Endodermal cell (in vitro differentiated cells): Measurements from ENCODE around the gene RASSF9. TPM values are rescaled to one million over a fixed set of nuclear protein-coding genes. Genes with fewer than 3 reads are reported as not detected.

ENCODE experiments used
- DNase-seq: peaks from one replicate; pipeline ENCODE4 v3.0.0-alpha.2; 2017
- H3K27ac ChIP-seq: 2 replicates; pipeline ENCODE4 v1.5.1; 2013; ENCODE audit warnings: mild to moderate bottlenecking, low read depth, low read length, moderate library complexity
- H3K27me3 ChIP-seq: 2 replicates; pipeline ENCODE4 v1.6.1; 2013; ENCODE audit warnings: mild to moderate bottlenecking, low read length, moderate library complexity; ENCODE audit not compliant: insufficient read depth, control insufficient read depth, poor library complexity, severe bottlenecking
- H3K36me3 ChIP-seq: 2 replicates; pipeline ENCODE4 v1.7.0; 2013; ENCODE audit warnings: mild to moderate bottlenecking, low read length, moderate library complexity; ENCODE audit not compliant: control insufficient read depth, insufficient read depth
- H3K4me1 ChIP-seq: one replicate; pipeline ENCODE4 v1.7.0; 2013; ENCODE audit warnings: low read length; ENCODE audit not compliant: control insufficient read depth, insufficient read depth
- H3K4me3 ChIP-seq: 2 replicates; pipeline ENCODE4 v1.5.1; 2013; ENCODE audit warnings: mild to moderate bottlenecking, low read length, moderate library complexity
- H3K9ac ChIP-seq: 2 replicates; pipeline ENCODE4 v1.6.1; 2013; ENCODE audit warnings: mild to moderate bottlenecking, low read length, moderate library complexity; ENCODE audit not compliant: poor library complexity, severe bottlenecking; ENCODE audit errors: extremely low read depth
- H3K9me3 ChIP-seq: 2 replicates; pipeline ENCODE4 v1.6.1; 2013; ENCODE audit warnings: mild to moderate bottlenecking, low read length, moderate library complexity; ENCODE audit not compliant: control insufficient read depth
- H3K27ac Mint-ChIP-seq: 2 replicates; pipeline ENCODE4 v1.8.0; 2020; ENCODE audit warnings: mixed read lengths
- H3K27me3 Mint-ChIP-seq: 2 replicates; pipeline ENCODE4 v1.8.0; 2021; ENCODE audit warnings: mild to moderate bottlenecking, mixed read lengths; ENCODE audit not compliant: insufficient read depth
- H3K36me3 Mint-ChIP-seq: 2 replicates; pipeline ENCODE4 v1.8.0; 2020; ENCODE audit warnings: low read depth, mixed read lengths
- H3K4me1 Mint-ChIP-seq: 2 replicates; pipeline ENCODE4 v1.8.0; 2020; ENCODE audit warnings: mixed read lengths
- H3K4me3 Mint-ChIP-seq: 2 replicates; pipeline ENCODE4 v1.8.0; 2020; ENCODE audit warnings: mild to moderate bottlenecking, moderate library complexity, mixed read lengths
- H3K9me3 Mint-ChIP-seq: 2 replicates; pipeline ENCODE4 v1.8.0; 2020; ENCODE audit warnings: mild to moderate bottlenecking, mixed read lengths
- WGBS, 2 experiments: methylation state at CpG; one replicate each; pipeline versions ENCODE4 v1.1.5 to v1.1.7; 2013; ENCODE audit warnings: missing lambda C conversion rate in 2 of 2, mixed read lengths in 1 of 2; ENCODE audit not compliant: insufficient coverage in 1 of 2, insufficient read length in 1 of 2; 5-methylcytosine and 5-hydroxymethylcytosine counted together
- total RNA-seq, 2 donors: library from RNA; stranded (reverse); fragmentation: NEBNext Ultra II Directional in 1 of 2; extraction: Animal tissue kit (Norgen Biotek cat#: 25700) in 1 of 2; gene quantifications; 2 replicates in 1 of 2; 3 replicates in 1 of 2; pipeline ENCODE4 v1.2.1, GENCODE V29; 2021
- TF ChIP-seq, protein P1 (sequence below): fragments of 200-600 bp; sonication (generic); conservative IDR thresholded peaks from 2 replicates; pipeline ENCODE4 v1.5.0; 2021; ENCODE audit warnings: antibody characterized with exemption, mild to moderate bottlenecking

RASSF9 gene
- total RNA-seq, 2 donors from 2014 or later = 0.99 to 1.0 TPM

- Histone ChIP-seq H3K4me1 (peaks cover 3% of the 10 kb centered on the region), H3K9me3 (no peaks in the 10 kb centered on the region), H3K27me3 (no peaks in the 10 kb centered on the region), H3K4me3 (no peak overlapping the region), H3K27ac (no peak overlapping the region), H3K36me3 (no peaks in the 10 kb centered on the region), H3K9ac (no peak overlapping the region)
- 93 to 94% methylated on average over 3 of the region's 4 CpGs for WGBS, 2 experiments
- Mint-ChIP-seq H3K4me1 (peaks cover 8% of the 10 kb centered on the region), H3K9me3 (no peaks in the 10 kb centered on the region), H3K4me3 (no peak overlapping the region), H3K27me3 (no peaks in the 10 kb centered on the region), H3K36me3 (no peaks in the 10 kb centered on the region), H3K27ac (no peak overlapping the region)
- no peak for DNase-seq
- TF ChIP-seq, protein P1, sequence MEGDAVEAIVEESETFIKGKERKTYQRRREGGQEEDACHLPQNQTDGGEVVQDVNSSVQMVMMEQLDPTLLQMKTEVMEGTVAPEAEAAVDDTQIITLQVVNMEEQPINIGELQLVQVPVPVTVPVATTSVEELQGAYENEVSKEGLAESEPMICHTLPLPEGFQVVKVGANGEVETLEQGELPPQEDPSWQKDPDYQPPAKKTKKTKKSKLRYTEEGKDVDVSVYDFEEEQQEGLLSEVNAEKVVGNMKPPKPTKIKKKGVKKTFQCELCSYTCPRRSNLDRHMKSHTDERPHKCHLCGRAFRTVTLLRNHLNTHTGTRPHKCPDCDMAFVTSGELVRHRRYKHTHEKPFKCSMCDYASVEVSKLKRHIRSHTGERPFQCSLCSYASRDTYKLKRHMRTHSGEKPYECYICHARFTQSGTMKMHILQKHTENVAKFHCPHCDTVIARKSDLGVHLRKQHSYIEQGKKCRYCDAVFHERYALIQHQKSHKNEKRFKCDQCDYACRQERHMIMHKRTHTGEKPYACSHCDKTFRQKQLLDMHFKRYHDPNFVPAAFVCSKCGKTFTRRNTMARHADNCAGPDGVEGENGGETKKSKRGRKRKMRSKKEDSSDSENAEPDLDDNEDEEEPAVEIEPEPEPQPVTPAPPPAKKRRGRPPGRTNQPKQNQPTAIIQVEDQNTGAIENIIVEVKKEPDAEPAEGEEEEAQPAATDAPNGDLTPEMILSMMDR = no peak
Observed at GRCh38 chr12:85823436-85824180, 12.6 kb downstream of the RASSF9 start.

GRCh38 chr12:85821759-85822158, 14.4 kb downstream of the RASSF9 start:
- DNase-seq = no peak
- no peak overlapping the region for H3K27ac Mint-ChIP-seq
- WGBS, 2 experiments = 90 to 91% methylated on average over 4 to 5 of the region's 5 CpGs
- H3K4me1 ChIP-seq = peaks cover 3% of the 10 kb centered on the region
- no peaks in the 10 kb centered on the region for H3K27me3 ChIP-seq
- H3K36me3 ChIP-seq = no peaks in the 10 kb centered on the region
- H3K4me3 ChIP-seq = no peak overlapping the region
- H3K9me3 Mint-ChIP-seq = peaks cover 2% of the 10 kb centered on the region
- H3K27me3 Mint-ChIP-seq = no peaks in the 10 kb centered on the region
- H3K9ac ChIP-seq = no peak overlapping the region
- H3K27ac ChIP-seq = no peak overlapping the region
- H3K36me3 Mint-ChIP-seq = no peaks in the 10 kb centered on the region
- H3K9me3 ChIP-seq = no peaks in the 10 kb centered on the region
- no peak overlapping the region for H3K4me3 Mint-ChIP-seq
- TF ChIP-seq, protein P1 = no peak
- H3K4me1 Mint-ChIP-seq = peaks cover 8% of the 10 kb centered on the region

- Mint-ChIP-seq H3K9me3 (peaks cover 2% of the 10 kb centered on the region), H3K27ac (no peak overlapping the region), H3K4me1 (peaks cover 8% of the 10 kb centered on the region), H3K4me3 (no peak overlapping the region), H3K27me3 (no peaks in the 10 kb centered on the region), H3K36me3 (no peaks in the 10 kb centered on the region)
- Histone ChIP-seq H3K27me3 (no peaks in the 10 kb centered on the region), H3K36me3 (no peaks in the 10 kb centered on the region), H3K4me3 (no peak overlapping the region), H3K4me1 (peaks cover 3% of the 10 kb centered on the region), H3K9me3 (no peaks in the 10 kb centered on the region), H3K27ac (no peak overlapping the region), H3K9ac (no peak overlapping the region)
- no peak for DNase-seq
- TF ChIP-seq, protein P1 = no peak
Observed at GRCh38 chr12:85821206-85821605, 15.0 kb downstream of the RASSF9 start.
